Adrenal gland (tissue), 12 donors: ENCODE results near the gene RBM47. TPM values are rescaled to one million over a fixed set of nuclear protein-coding genes. Genes with fewer than 3 reads are reported as not detected.

ENCODE experiments used
- DNase-seq, 7 donors: peaks; one replicate each; pipeline ENCODE4 v3.0.0-alpha.2; 2019 to 2020
- H3K27ac ChIP-seq, 5 donors: fragments of 200-600 bp; sonication (generic) in 4 of 5; 1 replicate in 3 of 5; 2 replicates in 2 of 5; pipeline versions ENCODE4 v1.5.1 to v1.8.0; 2016 to 2020; ENCODE audit warnings: mild to moderate bottlenecking in 1 of 5
- H3K27me3 ChIP-seq: fragments of 200-600 bp; 2 replicates; pipeline ENCODE4 v1.8.0; 2021
- H3K36me3 ChIP-seq, 2 donors: fragments of 200-600 bp; replicated peaks in 1 of 2; 1 replicate in 1 of 2; 2 replicates in 1 of 2; pipeline versions ENCODE4 v1.5.1 to v1.8.0; 2018 to 2022
- H3K4me1 ChIP-seq, 2 donors: fragments of 200-600 bp; replicated peaks in 1 of 2; 1 replicate in 1 of 2; 2 replicates in 1 of 2; pipeline versions ENCODE4 v1.5.1 to v1.8.0; 2018 to 2021
- H3K4me3 ChIP-seq, 4 donors: fragments of 200-600 bp; sonication (generic) in 3 of 4; one replicate each; pipeline ENCODE4 v1.5.1; 2016 to 2018
- H3K9me3 ChIP-seq, 3 donors: fragments of 200-600 bp; sonication (generic) in 1 of 3; replicated peaks in 1 of 3; 1 replicate in 2 of 3; 2 replicates in 1 of 3; pipeline versions ENCODE4 v1.5.1 to v1.8.0; 2016 to 2021
- CTCF ChIP-seq, 6 experiments: fragments of 450-650 bp in 4 of 6; fragments of 200-600 bp in 2 of 6; sonication (generic) in 1 of 6; IDR thresholded peaks; 1 replicate in 5 of 6; 2 replicates in 1 of 6; pipeline versions ENCODE4 v1.5.1 to v1.8.0; 2016 to 2021; ENCODE audit warnings: antibody characterized with exemption in 6 of 6, mild to moderate bottlenecking in 2 of 6, moderate library complexity in 1 of 6
- POLR2A ChIP-seq, 2 donors: fragments of 450-650 bp; IDR thresholded peaks; one replicate each; pipeline ENCODE4 v1.6.1; 2017; ENCODE audit warnings: antibody characterized with exemption in 2 of 2, mild to moderate bottlenecking in 2 of 2, moderate library complexity in 1 of 2
- WGBS, 4 donors: extraction: QIAGEN DNeasy Blood & Tissue Kit in 2 of 4; methylation state at CpG; one replicate each; pipeline versions ENCODE4 v1.1.5 to v1.1.7; 2013 to 2017; 5-methylcytosine and 5-hydroxymethylcytosine counted together
- intact Hi-C, 2 donors: fragments of 100-400 bp; cut with DNase I; formaldehyde crosslinking; loops; one replicate each; pipeline versions ENCODE4 v1.14.1 to v1.15.0; 2022 to 2023
- polyA plus RNA-seq, 3 donors: library from polyadenylated mRNA; stranded (reverse); fragments of 200-250 nt in 2 of 3; fragments of 350-450 nt in 1 of 3; fragmentation: Illumina TruSeq in 1 of 3; extraction: RNeasy Lipid Tissue Mini Kit (QIAGEN cat#74804) in 1 of 3; gene quantifications; one replicate each; pipeline ENCODE4 v1.2.3, GENCODE V29; 2013 to 2014
- total RNA-seq, 9 donors: library from RNA; depleted of rRNA in 4 of 9; stranded (reverse); fragments of >200 nt in 4 of 9; fragments of 120-200 nt in 1 of 9; fragmentation: NEBNext Ultra II Directional in 1 of 9; extraction: Animal tissue kit (Norgen Biotek cat#: 25700) in 1 of 9; gene quantifications; one replicate each; pipeline versions ENCODE4 v1.1.0 to v1.2.4, GENCODE V29; 2013 to 2023
- donor health status: healthy with polysubstance abuse.
- donor health status: Bipolar disorder and iron deficiency.
- donor health status: DM: yes; HTN: yes; CAD: no.
- donor health status: DM: no; HTN: no; CAD: no.
- donor health status: DM: no; HTN: no; CAD: no.
- donor health status: DM: yes; HTN: yes; CAD: no.

Gene RBM47
- total and polyA plus RNA-seq, 12 donors, result 25.7 to 370 (median 155) TPM

- no peaks in the 10 kb centered on the region for H3K27me3 ChIP-seq
- 21 to 32% (median 26%) methylated on average over 4 of the region's 4 CpGs for WGBS, 4 donors
- H3K27ac ChIP-seq, result peak overlapping the region; percentile 55 to 98 (median 81)
- H3K36me3 ChIP-seq, result no peaks in the 10 kb centered on the region
- H3K4me3 ChIP-seq, result peak overlapping the region in 1 of 4 donors; percentile 21
- DNase-seq, result no peak
- intact Hi-C loops, result no loop called here
- no peak for TF ChIP-seq CTCF (IDR thresholded peaks at IDR 0.05)
- no peak for TF ChIP-seq POLR2A (IDR thresholded peaks at IDR 0.05)
- peaks cover 30 to 58% of the 10 kb centered on the region in 2 donors for H3K4me1 ChIP-seq
- no peaks in the 10 kb centered on the region for H3K9me3 ChIP-seq
These were observed 8.5 kb downstream of the RBM47 start for GRCh38 chr4:40621229-40621591.

DNA sequence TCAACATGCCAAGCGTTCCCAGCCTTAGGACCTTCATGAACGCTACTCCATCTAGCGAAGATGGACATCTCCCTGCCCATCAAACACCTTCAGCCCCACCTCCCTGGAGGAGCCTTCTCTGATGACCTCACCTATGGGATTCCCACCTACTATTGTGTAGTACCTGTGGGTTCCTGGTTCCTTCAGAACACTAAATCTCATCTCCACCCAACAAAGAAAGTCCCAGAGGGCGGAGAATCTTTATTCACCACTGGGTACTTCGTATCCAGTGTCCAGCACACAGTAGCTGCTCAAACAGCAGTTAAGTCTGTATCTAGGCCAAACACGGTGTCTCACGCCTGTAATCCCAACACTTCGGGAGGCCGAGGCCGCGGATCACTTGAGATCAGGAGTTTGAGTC lies 10.1 kb downstream of the RBM47 start:
- DNase-seq, result no peak
- Histone ChIP-seq H3K36me3 (no peaks in the 10 kb centered on the region), H3K4me3 (no peak overlapping the region), H3K9me3 (no peaks in the 10 kb centered on the region), H3K27ac (peak overlapping the region in 1 of 5 donors; percentile 98), H3K27me3 (no peaks in the 10 kb centered on the region), H3K4me1 (peaks cover 24 to 55% of the 10 kb centered on the region in 2 donors)
- WGBS, 4 donors, result 85 to 92% (median 88%) methylated on average over 8 to 11 of the region's 11 CpGs
- intact Hi-C loops, result no loop called here
- no peak for TF ChIP-seq CTCF (IDR thresholded peaks at IDR 0.05)
- no peak for TF ChIP-seq POLR2A (IDR thresholded peaks at IDR 0.05)

DNA sequence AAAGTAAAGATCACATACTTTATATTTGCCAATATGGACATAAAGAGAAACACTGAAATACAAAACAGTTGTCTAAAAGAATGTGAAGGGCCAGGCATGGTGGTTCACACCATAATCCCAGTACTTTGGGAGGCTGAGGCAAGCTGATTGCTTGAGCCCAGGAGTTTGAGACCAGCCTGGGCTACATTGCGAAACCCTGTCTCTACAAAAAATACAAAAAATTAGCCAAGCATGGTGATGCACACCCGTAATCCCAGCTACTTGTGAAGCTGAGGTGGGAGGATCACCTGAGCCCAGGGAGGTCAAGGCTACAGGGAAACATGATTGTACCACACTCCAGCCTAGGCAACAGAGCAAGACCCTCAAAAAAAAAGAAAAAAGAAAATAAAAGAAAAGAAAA lies 11.8 kb downstream of the RBM47 start:
- H3K4me3 ChIP-seq, result no peak overlapping the region
- peaks cover 35 to 52% of the 10 kb centered on the region in 2 donors for H3K4me1 ChIP-seq
- H3K27me3 ChIP-seq, result no peaks in the 10 kb centered on the region
- WGBS, 4 donors, result 66 to 80% (median 72%) methylated on average over 2 of the region's 2 CpGs
- H3K27ac ChIP-seq, result peak overlapping the region in 1 of 5 donors; percentile 22
- intact Hi-C loops, result no loop called here
- H3K9me3 ChIP-seq, result no peaks in the 10 kb centered on the region
- TF ChIP-seq POLR2A (IDR thresholded peaks at IDR 0.05), result no peak
- no peak for TF ChIP-seq CTCF (IDR thresholded peaks at IDR 0.05)
- DNase-seq, result no peak
- H3K36me3 ChIP-seq, result no peaks in the 10 kb centered on the region

- H3K4me1 ChIP-seq, result peaks cover 19 to 36% of the 10 kb centered on the region in 2 donors
- no peak for DNase-seq
- no peak overlapping the region for H3K4me3 ChIP-seq
- H3K9me3 ChIP-seq, result no peaks in the 10 kb centered on the region
- intact Hi-C loops, result no loop called here
- H3K27me3 ChIP-seq, result no peaks in the 10 kb centered on the region
- no peaks in the 10 kb centered on the region for H3K36me3 ChIP-seq
- 49 to 76% (median 75%) methylated on average over 2 of the region's 2 CpGs for WGBS, 4 donors
- TF ChIP-seq CTCF (IDR thresholded peaks at IDR 0.05), result no peak
- TF ChIP-seq POLR2A (IDR thresholded peaks at IDR 0.05), result no peak
- peak overlapping the region in 3 of 5 donors; percentile 13 to 42 (median 38) for H3K27ac ChIP-seq
These were observed 15.6 kb downstream of the RBM47 start for GRCh38 chr4:40614031-40614430.
